PC-9 (cell line): ENCODE results near the gene MRPL4. TPM values are rescaled to one million over a fixed set of nuclear protein-coding genes. Genes with fewer than 3 reads are reported as not detected.
"Not testable (repeated sequence)": the region's sequence is repeated elsewhere in the genome, so short reads cannot be mapped to it uniquely, and the experiment has no call there.

Experiments
- BruUV-seq: library from RNA; stranded (reverse); fragments of 400-500 nt; replicated peaks from 2 replicates; lab custom pipeline; 2021; lab: Mats Ljungman, UMichigan
- CTCF ChIA-PET: fragments of 300-600 bp; sonication (Branson Sonifier 250); formaldehyde crosslinking; loops from one replicate; lab custom pipeline; 2022; ENCODE audit warnings: antibody characterized with exemption; lab: Charles Lee
- POLR2A ChIA-PET: fragments of 300-600 bp; sonication (Branson Sonifier 250); formaldehyde crosslinking; loops from one replicate; lab custom pipeline; 2022; ENCODE audit warnings: antibody characterized with exemption; ENCODE audit not compliant: unreplicated experiment; lab: Charles Lee
- DNase-seq, 2 experiments: peaks; one replicate each; pipeline versions ENCODE4 v3.0.0 to v3.0.0-alpha.2; 2015 to 2022; ENCODE audit warnings: mixed read lengths in 1 of 2
- H2AFZ ChIP-seq: fragments of 200-600 bp; sonication (generic); 2 replicates; pipeline ENCODE4 v1.8.1; 2017; ENCODE audit warnings: antibody characterized with exemption
- H3F3A ChIP-seq: fragments of 200-600 bp; sonication (generic); 2 replicates; pipeline ENCODE4 v1.8.1; 2017; ENCODE audit warnings: antibody characterized with exemption, mild to moderate bottlenecking, low read depth; ENCODE audit not compliant: insufficient read depth
- H3K27ac ChIP-seq: fragments of 200-600 bp; sonication (generic); 2 replicates; pipeline ENCODE4 v1.6.1; 2016; ENCODE audit warnings: mixed run types
- H3K27me3 ChIP-seq: fragments of 200-600 bp; sonication (generic); 2 replicates; pipeline ENCODE4 v1.6.1; 2016; ENCODE audit warnings: low read depth, mixed run types; ENCODE audit not compliant: insufficient read depth
- H3K36me3 ChIP-seq: fragments of 200-600 bp; sonication (generic); 2 replicates; pipeline ENCODE4 v1.6.1; 2016; ENCODE audit warnings: low read depth, mixed run types
- H3K4me1 ChIP-seq: fragments of 200-600 bp; sonication (generic); replicated peaks from 2 replicates; pipeline ENCODE4 v1.6.1; 2016; ENCODE audit warnings: mixed run types; ENCODE audit not compliant: insufficient read depth
- H3K4me2 ChIP-seq: fragments of 200-600 bp; sonication (generic); 2 replicates; pipeline ENCODE4 v1.6.1; 2017; ENCODE audit warnings: mixed run types
- H3K4me3 ChIP-seq: fragments of 200-600 bp; sonication (generic); 2 replicates; pipeline ENCODE4 v1.6.1; 2016; ENCODE audit warnings: mixed run types
- H3K79me2 ChIP-seq: fragments of 200-600 bp; sonication (generic); 2 replicates; pipeline ENCODE4 v1.6.1; 2017; ENCODE audit warnings: low read depth, mixed run types
- H3K9me2 ChIP-seq: fragments of 200-600 bp; sonication (generic); 2 replicates; pipeline ENCODE4 v1.8.1; 2017; ENCODE audit warnings: mild to moderate bottlenecking; ENCODE audit not compliant: insufficient read depth
- H3K9me3 ChIP-seq: fragments of 200-600 bp; sonication (generic); 2 replicates; pipeline ENCODE4 v1.8.1; 2016; ENCODE audit warnings: low read depth; ENCODE audit not compliant: insufficient read depth
- H4K20me1 ChIP-seq: fragments of 200-600 bp; sonication (generic); 2 replicates; pipeline ENCODE4 v1.8.1; 2017; ENCODE audit not compliant: insufficient read depth
- EZH2 ChIP-seq: fragments of 200-600 bp; sonication (generic); IDR thresholded peaks from 2 replicates; pipeline ENCODE4 v1.8.0; 2017; ENCODE audit warnings: antibody characterized with exemption, low read depth
- intact Hi-C: fragments of 100-400 bp; cut with micrococcal nuclease; formaldehyde crosslinking; loops from one replicate; pipeline ENCODE4 v1.10.0; 2022; ENCODE audit not compliant: unreplicated experiment
- total RNA-seq: library from RNA; stranded (reverse); gene quantifications from 2 replicates; pipeline ENCODE4 v1.2.3, GENCODE V29; 2021
- TF ChIP-seq, protein P1 (sequence below): fragments of 200-600 bp; sonication (generic); conservative IDR thresholded peaks from 2 replicates; pipeline ENCODE4 v1.6.1; 2017; ENCODE audit warnings: mixed run types, antibody characterized with exemption, mild to moderate bottlenecking, moderate library complexity

Gene MRPL4
- total RNA-seq, 1 experiment from 2014 or later, result 98.2 TPM

DNA sequence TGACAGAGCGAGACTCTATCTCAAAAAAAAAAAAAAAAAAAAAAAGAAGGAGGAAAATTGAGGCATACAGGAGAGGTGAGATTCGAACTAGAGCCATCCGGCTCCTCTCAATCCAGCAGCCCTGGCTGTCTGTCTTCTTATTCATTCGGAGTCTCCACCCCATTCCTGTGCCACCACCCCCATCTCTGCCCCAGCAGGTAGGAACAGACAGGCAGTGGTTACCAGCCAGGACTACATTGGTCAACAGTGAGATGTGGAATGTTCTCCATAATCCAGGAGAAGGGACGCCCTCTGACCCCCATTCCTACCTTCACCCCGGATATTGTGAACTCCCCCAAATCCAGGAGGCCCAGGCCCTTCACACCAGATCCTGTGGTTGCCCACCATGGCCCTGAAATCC is 14.3 kb upstream of the MRPL4 start:
- no peak for TF ChIP-seq EZH2
- TF ChIP-seq, protein P1, sequence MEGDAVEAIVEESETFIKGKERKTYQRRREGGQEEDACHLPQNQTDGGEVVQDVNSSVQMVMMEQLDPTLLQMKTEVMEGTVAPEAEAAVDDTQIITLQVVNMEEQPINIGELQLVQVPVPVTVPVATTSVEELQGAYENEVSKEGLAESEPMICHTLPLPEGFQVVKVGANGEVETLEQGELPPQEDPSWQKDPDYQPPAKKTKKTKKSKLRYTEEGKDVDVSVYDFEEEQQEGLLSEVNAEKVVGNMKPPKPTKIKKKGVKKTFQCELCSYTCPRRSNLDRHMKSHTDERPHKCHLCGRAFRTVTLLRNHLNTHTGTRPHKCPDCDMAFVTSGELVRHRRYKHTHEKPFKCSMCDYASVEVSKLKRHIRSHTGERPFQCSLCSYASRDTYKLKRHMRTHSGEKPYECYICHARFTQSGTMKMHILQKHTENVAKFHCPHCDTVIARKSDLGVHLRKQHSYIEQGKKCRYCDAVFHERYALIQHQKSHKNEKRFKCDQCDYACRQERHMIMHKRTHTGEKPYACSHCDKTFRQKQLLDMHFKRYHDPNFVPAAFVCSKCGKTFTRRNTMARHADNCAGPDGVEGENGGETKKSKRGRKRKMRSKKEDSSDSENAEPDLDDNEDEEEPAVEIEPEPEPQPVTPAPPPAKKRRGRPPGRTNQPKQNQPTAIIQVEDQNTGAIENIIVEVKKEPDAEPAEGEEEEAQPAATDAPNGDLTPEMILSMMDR, result no peak
- Histone ChIP-seq H3K27me3 (no peaks in the 10 kb centered on the region), H3K27ac (no peak overlapping the region), H3K9me3 (no peaks in the 10 kb centered on the region), H3K79me2 (no peaks in the 10 kb centered on the region), H3K4me2 (no peak overlapping the region), H2AFZ (no peak overlapping the region), H3K4me1 (peaks cover 17% of the 10 kb centered on the region; the same call in 1 of the 2 replicates), H3K4me3 (no peak overlapping the region), H3K36me3 (no peaks in the 10 kb centered on the region), H3K9me2 (no peaks in the 10 kb centered on the region), H3F3A (peaks cover 4% of the 10 kb centered on the region; the same call in 1 of the 2 replicates), H4K20me1 (no peaks in the 10 kb centered on the region)
- no TSS peak for BruUV-seq
- intact Hi-C loops, result no loop called here
- DNase-seq, result peak in 1 of 2 experiments; percentile 24
- POLR2A ChIA-PET, result interaction anchor here (0.6 kb wide), 1 partner anchor 33 kb away, joined by 3 read pairs; the partner anchor contains the start of gene ICAM1
- CTCF ChIA-PET, result interaction anchor here (0.6 kb wide), 1 partner anchor 141 kb away, joined by 3 read pairs; no protein-coding TSS in a partner anchor

DNA sequence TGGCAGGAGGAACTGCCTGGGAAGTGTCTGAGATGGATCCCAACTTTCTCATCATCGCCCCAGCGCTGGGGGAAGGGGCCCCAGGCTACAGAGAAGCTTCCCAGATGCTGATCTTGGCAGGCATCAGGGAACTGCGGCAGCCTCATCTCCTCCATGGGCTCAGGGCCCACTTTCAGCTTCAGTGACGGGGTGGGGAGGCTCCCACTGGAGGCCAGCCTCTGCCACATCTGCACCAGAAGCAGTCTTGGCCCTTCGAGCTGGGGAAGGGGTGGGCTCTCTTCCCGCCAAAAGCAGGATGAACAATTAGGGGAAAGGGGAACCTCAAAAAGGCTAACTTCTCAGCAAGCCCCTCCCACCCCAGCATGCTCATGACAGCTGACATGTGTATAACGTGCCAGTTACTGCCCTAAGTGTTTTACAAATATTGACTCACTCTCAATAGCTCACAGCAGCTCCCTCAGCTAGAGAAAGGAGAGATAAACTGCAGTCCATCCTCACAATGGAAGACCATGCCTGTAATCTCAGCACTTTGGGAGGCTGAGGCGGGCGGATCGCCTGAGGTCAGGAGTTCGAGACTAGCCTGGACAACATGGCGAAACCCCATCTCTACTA is 13.7 kb upstream of the MRPL4 start:
- Histone ChIP-seq H3F3A (peaks cover 4% of the 10 kb centered on the region; the same call in 1 of the 2 replicates), H3K27ac (no peak overlapping the region), H3K4me3 (no peak overlapping the region), H3K27me3 (no peaks in the 10 kb centered on the region), H2AFZ (no peak overlapping the region), H3K9me3 (no peaks in the 10 kb centered on the region), H3K4me2 (no peak overlapping the region), H4K20me1 (no peaks in the 10 kb centered on the region), H3K4me1 (peaks cover 18% of the 10 kb centered on the region; the same call in 1 of the 2 replicates), H3K9me2 (no peaks in the 10 kb centered on the region), H3K36me3 (no peaks in the 10 kb centered on the region), H3K79me2 (no peaks in the 10 kb centered on the region)
- no TSS peak for BruUV-seq
- DNase-seq, result peak in 1 of 2 experiments; percentile 46
- no peak for TF ChIP-seq EZH2
- TF ChIP-seq, protein P1, result no peak
- CTCF ChIA-PET, result interaction anchor here (0.6 kb wide), 1 partner anchor 142 kb away, joined by 3 read pairs; no protein-coding TSS in a partner anchor
- POLR2A ChIA-PET, result interaction anchor here (0.6 to 0.7 kb wide), 2 partner anchors 33 to 132 kb away, joined by 3 read pairs; partner anchors contain the start of genes ICAM1 and PPAN
- intact Hi-C loops, result no loop called here

DNA sequence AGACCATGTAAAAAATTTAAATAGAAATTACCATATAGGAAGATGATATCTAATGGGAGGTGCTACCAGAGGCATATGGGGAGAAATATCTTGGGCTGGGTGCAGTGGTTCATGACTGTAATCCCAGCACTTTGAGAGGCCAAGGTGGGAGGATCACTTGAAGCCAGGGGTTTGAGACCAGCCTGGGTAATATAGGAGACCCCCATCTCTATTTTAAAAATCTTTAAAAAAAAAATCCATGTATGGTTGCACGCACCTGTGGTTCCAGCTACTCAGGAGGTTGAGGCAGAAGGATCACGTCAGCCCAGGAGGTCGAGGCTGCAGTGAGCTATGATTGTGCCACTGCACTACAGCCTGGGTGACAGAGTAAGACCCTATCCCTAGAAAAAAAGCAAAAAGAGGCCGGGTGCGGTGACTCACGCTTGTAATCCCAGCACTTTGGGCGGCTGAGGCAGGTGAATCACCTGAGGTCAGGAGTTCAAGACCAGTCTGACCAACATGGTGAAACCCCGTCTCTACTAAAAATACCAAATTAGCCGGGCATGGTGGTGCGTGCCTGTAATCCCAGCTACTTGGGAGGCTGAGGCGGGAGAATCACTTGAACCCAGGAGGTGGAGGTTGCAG is 10.1 kb upstream of the MRPL4 start:
- peaks cover 12% of the 10 kb centered on the region; the same call in 1 of the 2 replicates for H3F3A ChIP-seq
- H3K9me2 ChIP-seq, CTCF ChIA-PET, BruUV-seq, H3K27me3 ChIP-seq, H4K20me1 ChIP-seq, H3K4me3 ChIP-seq, H3K9me3 ChIP-seq, POLR2A ChIA-PET, H3K36me3 ChIP-seq, intact Hi-C loops, H3K79me2 ChIP-seq, H3K27ac ChIP-seq, H2AFZ ChIP-seq: not testable (repeated sequence)
- peaks cover 22% of the 10 kb centered on the region; the same call in 1 of the 2 replicates for H3K4me1 ChIP-seq
- 0 out of 2 replicates have a peak overlapping the region, but pooled peaks have one; percentile 9 for H3K4me2 ChIP-seq
- peak in 1 of 2 experiments; percentile 51 for DNase-seq
